A673 (cell line): ENCODE data around the gene RALGPS1. TPM values are rescaled to one million over a fixed set of nuclear protein-coding genes. Genes with fewer than 3 reads are reported as not detected.

Experiments
- BruUV-seq: library from RNA; stranded (reverse); fragments of 400-500 nt; replicated peaks from 2 replicates; lab custom pipeline; 2021; lab: Mats Ljungman, UMichigan
- CTCF ChIA-PET: fragments of 300-600 bp; sonication (Branson Sonifier 250); formaldehyde crosslinking; loops from one replicate; lab custom pipeline; 2022; ENCODE audit warnings: antibody characterized with exemption; lab: Charles Lee
- POLR2A ChIA-PET: fragments of 300-600 bp; sonication (Branson Sonifier 250); formaldehyde crosslinking; loops from one replicate; lab custom pipeline; 2022; ENCODE audit warnings: antibody characterized with exemption; ENCODE audit not compliant: low non-redundant PET; lab: Charles Lee
- DNase-seq: peaks from one replicate; pipeline ENCODE4 v3.0.0-alpha.2; 2015; ENCODE audit warnings: low spot score
- H3K27ac ChIP-seq: fragments of 200-600 bp; sonication (generic); 2 replicates; pipeline ENCODE4 v1.5.1; 2016; ENCODE audit warnings: mixed run types, low read depth, mild to moderate bottlenecking, mixed read lengths, antibody characterized with exemption, low read length; ENCODE audit not compliant: poor library complexity, severe bottlenecking
- H3K27me3 ChIP-seq: fragments of 200-600 bp; sonication (generic); replicated peaks from 2 replicates; pipeline ENCODE4 v1.6.1; 2017; ENCODE audit warnings: mixed run types, low read depth, mild to moderate bottlenecking, mixed read lengths, antibody characterized with exemption, low read length; ENCODE audit not compliant: insufficient read depth, poor library complexity
- H3K36me3 ChIP-seq: fragments of 200-600 bp; sonication (generic); 2 replicates; pipeline ENCODE4 v1.6.1; 2016; ENCODE audit warnings: mixed run types, mild to moderate bottlenecking, mixed read lengths, antibody characterized with exemption, low read length; ENCODE audit not compliant: insufficient read depth, poor library complexity, severe bottlenecking
- H3K4me1 ChIP-seq: fragments of 200-600 bp; sonication (generic); 2 replicates; pipeline ENCODE4 v1.6.1; 2017; ENCODE audit warnings: mixed run types, mild to moderate bottlenecking, mixed read lengths, antibody characterized with exemption, low read length; ENCODE audit not compliant: insufficient read depth, poor library complexity, severe bottlenecking
- H3K4me3 ChIP-seq: fragments of 200-600 bp; sonication (generic); 2 replicates; pipeline ENCODE4 v1.5.1; 2016; ENCODE audit warnings: low read depth, mixed run types, mild to moderate bottlenecking, mixed read lengths, low read length; ENCODE audit not compliant: poor library complexity, severe bottlenecking
- H3K9me3 ChIP-seq: fragments of 200-600 bp; sonication (generic); 2 replicates; pipeline ENCODE4 v1.6.1; 2016; ENCODE audit warnings: mixed run types, low read depth, mild to moderate bottlenecking, mixed read lengths, antibody characterized with exemption, low read length; ENCODE audit not compliant: poor library complexity, severe bottlenecking
- CTCF ChIP-seq: fragments of 300-800, 200-600 bp; sonication (generic); conservative IDR thresholded peaks from 2 replicates; pipeline ENCODE4 v1.5.1; 2017; ENCODE audit warnings: low read depth, mild to moderate bottlenecking, antibody characterized with exemption, low read length, moderate library complexity, mixed read lengths
- EZH2 ChIP-seq: fragments of 200-600 bp; sonication (generic); IDR thresholded peaks from 2 replicates; pipeline ENCODE4 v1.6.1; 2017; ENCODE audit warnings: borderline replicate concordance, low read depth, mild to moderate bottlenecking, mixed read lengths, antibody characterized with exemption, low read length; ENCODE audit not compliant: poor library complexity, severe bottlenecking
- intact Hi-C: fragments of 100-400 bp; cut with micrococcal nuclease; formaldehyde crosslinking; loops from one replicate; pipeline ENCODE4 v1.10.0; 2022; ENCODE audit not compliant: unreplicated experiment
- total RNA-seq: library from RNA; stranded (reverse); gene quantifications from 2 replicates; pipeline ENCODE4 v1.2.3, GENCODE V29; 2021

RALGPS1 gene
- total RNA-seq, 1 experiment from 2014 or later, result 3.9 TPM

DNA sequence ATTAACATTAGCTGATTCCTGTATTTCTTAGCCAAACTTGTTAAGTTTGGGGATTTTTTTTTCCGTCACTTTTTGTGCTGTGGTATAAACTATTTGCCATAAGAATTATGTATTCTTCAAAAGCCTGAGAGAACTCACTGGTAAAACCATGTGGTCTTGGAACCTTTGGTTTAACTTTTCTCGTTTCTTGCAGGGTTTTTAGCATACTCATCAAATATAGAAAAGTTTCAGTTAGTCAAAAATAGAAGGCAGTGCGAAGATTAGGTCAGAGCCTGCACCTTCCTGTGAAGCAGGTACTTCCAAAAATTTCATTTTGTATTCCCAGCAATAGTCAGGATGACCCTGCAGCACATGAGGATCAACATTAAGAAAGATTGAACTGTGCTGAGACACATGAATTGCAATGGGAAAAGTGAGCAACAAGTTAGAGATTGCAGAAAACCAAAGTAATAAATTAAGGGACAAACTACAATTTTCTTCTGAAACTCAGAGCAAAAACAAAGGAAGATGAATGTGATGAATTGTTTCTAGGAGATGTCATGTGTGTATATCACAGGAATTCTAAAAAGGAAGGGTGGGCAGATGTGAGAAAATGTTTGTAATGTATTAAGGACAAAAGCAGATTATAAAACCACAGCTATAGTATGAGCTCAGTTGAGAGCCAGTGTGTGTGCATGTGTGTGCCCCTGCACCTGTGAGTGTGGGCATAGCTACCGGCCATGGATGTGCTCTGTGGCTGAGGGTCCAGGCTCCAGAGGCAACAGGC is 105.6 kb downstream of the RALGPS1 start:
- H3K4me3 ChIP-seq, result no peak overlapping the region
- intact Hi-C loops, result no loop called here
- no peak overlapping the region for H3K27ac ChIP-seq
- no peaks in the 10 kb centered on the region for H3K27me3 ChIP-seq
- no peak for DNase-seq
- no peaks in the 10 kb centered on the region for H3K9me3 ChIP-seq
- no peak for TF ChIP-seq CTCF
- no peak for TF ChIP-seq EZH2
- no peaks in the 10 kb centered on the region for H3K36me3 ChIP-seq
- POLR2A ChIA-PET, result no interaction called here
- CTCF ChIA-PET, result no interaction called here
- H3K4me1 ChIP-seq, result peaks cover 10% of the 10 kb centered on the region
- BruUV-seq, result no TSS peak

DNA sequence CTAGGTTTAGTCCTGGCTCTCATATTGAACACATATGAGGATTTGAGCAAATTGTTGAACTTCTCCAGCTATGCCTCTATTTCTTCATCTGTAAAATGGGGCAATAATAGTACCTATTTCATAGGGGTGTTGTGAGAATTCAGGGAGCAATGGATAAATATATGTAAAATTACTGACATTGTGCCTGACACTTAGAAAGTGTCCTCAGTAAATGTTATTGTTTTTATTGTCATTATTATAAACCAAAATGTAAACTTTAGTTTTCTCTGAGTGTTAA is 106.2 kb downstream of the RALGPS1 start:
- POLR2A ChIA-PET, result no interaction called here

GRCh38 chr9:127021664-127022363 is 107.2 kb downstream of the RALGPS1 start:
- no TSS peak for BruUV-seq
- H3K36me3 ChIP-seq, result no peaks in the 10 kb centered on the region
- ChIA-PET POLR2A (interaction anchor here (0.5 to 0.7 kb wide), 3 partner anchors 14 to 688 kb away, joined by 4 to 19 read pairs (median 7); no protein-coding TSS in a partner anchor), CTCF (no interaction called here)
- H3K4me1 ChIP-seq, result peaks cover 10% of the 10 kb centered on the region
- TF ChIP-seq EZH2 (no peak), CTCF (no peak)
- no peaks in the 10 kb centered on the region for H3K9me3 ChIP-seq
- peak overlapping the region; percentile 78 for H3K27ac ChIP-seq
- no peaks in the 10 kb centered on the region for H3K27me3 ChIP-seq
- peak; percentile 89 for DNase-seq
- H3K4me3 ChIP-seq, result no peak overlapping the region
- intact Hi-C loops, result no loop called here

More for the DNA sequence above, 106.2 kb downstream of the RALGPS1 start:
- intact Hi-C loops, result no loop called here
- TF ChIP-seq EZH2, result no peak
- no peak for TF ChIP-seq CTCF
- Histone ChIP-seq H3K4me1 (peaks cover 10% of the 10 kb centered on the region), H3K9me3 (no peaks in the 10 kb centered on the region), H3K4me3 (no peak overlapping the region), H3K27ac (no peak overlapping the region), H3K36me3 (no peaks in the 10 kb centered on the region), H3K27me3 (no peaks in the 10 kb centered on the region)
- no TSS peak for BruUV-seq
- DNase-seq, result no peak
- CTCF ChIA-PET, result no interaction called here
